KG1 (cell line): ENCODE measurements around the gene XG.
"Not testable (repeated sequence)": the region's sequence is repeated elsewhere in the genome, so short reads cannot be mapped to it uniquely, and the experiment has no call there.

Experiments
- DNase-seq: peaks from one replicate; lab custom pipeline; 2025; lab: John Stamatoyannopoulos, UW

Gene XG

GRCh38 chrX:2781226-2781571 lies 29.4 kb downstream of the XG start:
- DNase-seq, result no peak

- no peak for DNase-seq
Measured at GRCh38 chrX:2781698-2782097, 29.9 kb downstream of the XG start.

DNA sequence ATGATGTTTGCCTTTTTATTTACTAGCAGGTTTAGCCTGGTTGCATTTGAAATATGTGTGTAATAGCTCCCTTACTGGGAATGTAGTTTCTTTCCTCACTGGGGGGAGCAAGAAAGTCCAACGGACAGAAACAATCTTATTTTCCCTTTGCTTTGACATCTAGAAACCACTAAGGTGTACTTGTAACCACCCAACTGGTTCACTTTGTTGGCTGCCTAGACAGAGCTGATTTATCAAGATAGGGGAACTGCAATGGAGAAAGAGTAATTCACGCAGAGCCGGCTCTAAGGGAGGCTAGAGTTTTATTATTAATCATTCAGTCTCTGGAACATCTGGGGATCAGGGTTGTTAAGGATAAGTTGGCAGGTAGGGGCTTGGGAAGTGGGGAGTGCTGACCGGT lies 30.3 kb downstream of the XG start:
- DNase-seq, result no peak

GRCh38 chrX:2782778-2783177 lies 30.9 kb downstream of the XG start:
- DNase-seq, result no peak

DNA sequence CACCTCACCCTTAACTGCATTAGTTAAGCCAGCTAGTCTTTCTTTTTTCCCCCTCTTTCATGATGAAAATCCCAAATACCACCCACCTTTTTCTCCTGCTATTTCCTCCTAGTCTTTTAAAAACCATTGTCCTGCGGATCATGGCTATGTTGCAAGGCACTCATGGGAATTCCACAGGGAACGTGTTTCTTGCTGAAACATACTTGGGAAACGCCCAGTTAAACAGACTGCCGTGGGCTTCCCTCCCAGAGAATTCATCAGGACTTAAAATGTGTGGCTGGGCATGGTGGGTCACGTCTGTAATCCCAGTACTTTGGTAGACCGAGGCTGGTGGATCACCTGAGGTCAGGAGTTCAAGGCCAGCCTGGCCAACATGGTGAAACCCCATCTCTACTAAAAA lies 32.2 kb downstream of the XG start:
- DNase-seq, result no peak

DNA sequence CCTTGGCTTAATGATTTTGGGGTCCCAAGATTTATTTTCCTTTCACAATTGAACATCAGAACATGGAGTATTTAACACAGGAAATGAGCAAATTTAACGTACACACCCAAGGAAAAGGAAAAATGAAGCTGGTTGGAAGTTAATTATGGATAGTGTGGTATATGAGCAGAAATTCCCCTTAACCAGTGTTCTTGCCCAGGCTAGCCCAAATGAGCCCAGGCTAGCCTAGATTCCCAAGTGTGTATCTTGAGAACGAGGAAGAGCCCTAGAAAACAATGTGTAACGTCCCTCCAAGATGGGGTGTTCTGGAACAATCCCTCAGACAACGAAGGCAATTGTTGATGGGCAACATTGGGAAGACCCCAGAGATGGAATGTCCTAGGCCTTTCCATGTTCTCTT lies 33.7 kb downstream of the XG start:
- no peak for DNase-seq

DNA sequence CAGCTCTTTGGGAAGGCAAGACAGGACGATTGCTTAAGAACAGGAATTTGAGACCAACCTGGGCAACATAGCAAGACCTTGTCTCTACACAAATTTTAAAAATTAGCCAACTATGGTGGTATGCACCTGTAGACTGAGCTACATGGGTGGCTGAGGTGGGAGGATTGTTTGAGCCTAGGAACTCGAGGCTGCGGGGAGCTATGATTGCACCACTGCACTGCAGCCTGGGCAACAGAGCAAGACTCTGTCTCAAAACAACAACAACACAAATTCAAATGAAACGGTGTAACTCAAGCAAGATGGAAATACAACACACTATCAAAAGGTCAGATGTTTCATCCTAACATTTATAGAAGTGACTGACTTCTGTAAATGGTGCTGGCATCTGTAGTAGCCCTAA lies 37.1 kb downstream of the XG start:
- DNase-seq, result no peak

DNA sequence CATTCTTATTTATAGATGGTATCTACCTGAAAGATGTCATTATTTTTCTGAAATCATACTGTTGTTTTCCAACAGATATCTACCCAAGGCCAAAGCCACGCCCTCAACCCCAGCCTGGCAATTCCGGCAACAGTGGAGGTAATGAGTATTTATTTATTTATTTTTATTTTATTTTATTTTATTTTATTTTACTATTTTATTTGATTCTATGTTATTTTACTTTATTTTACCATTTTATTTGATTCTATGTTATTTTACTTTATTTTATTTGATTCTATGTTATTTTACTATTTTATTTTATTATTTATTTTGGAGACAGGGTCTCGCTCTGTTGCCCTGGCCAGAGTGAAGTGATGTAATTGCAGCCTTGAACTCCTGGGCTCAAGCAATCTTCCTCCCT lies 37.7 kb downstream of the XG start:
- no peak for DNase-seq

- DNase-seq, result no peak
Measured at GRCh38 chrX:2793752-2794151, 41.9 kb downstream of the XG start.

DNA sequence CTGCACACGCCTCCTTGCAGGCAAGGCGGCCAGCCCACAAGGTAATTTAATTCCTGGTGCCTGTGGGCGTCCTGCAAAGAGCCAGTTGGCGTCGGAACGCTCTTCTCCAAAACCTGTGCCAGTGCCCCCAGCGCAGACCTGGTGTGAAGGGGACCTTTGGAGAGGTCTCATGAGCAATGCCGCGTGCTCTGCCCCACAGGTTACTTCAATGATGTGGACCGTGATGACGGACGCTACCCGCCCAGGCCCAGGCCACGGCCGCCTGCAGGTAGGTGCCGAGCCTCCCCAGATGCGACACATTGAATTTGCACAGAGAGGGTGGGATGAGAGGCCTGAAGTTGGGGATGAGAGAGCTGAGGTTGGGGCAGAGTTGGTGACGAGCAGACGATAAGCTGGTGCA lies 42.5 kb downstream of the XG start:
- no peak for DNase-seq

- DNase-seq, result not testable (repeated sequence)
Measured at GRCh38 chrX:2796808-2797207, 45.0 kb downstream of the XG start.

- no peak for DNase-seq
Measured at GRCh38 chrX:2799369-2799768, 47.5 kb downstream of the XG start.

GRCh38 chrX:2799980-2800379 lies 48.1 kb downstream of the XG start:
- not testable (repeated sequence) for DNase-seq

DNA sequence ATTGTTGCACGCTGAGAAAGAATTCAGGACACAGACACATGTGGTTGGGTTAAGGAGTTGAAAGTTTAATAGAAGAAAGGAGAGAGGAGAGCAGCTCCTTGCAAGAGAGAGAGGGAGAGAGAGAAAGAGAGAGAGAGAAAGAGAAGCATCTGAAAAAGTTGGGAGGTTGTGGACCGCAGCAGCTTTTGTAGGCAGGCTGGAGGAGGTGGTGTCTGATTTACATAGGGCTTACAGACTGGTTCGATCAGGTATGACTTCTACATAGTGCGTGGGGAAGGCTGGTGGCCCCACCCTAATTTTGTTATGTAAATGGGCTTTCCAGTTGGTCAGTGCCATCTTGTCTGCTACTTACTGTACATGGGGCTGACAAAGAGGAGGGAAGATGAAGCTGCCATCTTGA lies 49.4 kb downstream of the XG start:
- no peak for DNase-seq

DNA sequence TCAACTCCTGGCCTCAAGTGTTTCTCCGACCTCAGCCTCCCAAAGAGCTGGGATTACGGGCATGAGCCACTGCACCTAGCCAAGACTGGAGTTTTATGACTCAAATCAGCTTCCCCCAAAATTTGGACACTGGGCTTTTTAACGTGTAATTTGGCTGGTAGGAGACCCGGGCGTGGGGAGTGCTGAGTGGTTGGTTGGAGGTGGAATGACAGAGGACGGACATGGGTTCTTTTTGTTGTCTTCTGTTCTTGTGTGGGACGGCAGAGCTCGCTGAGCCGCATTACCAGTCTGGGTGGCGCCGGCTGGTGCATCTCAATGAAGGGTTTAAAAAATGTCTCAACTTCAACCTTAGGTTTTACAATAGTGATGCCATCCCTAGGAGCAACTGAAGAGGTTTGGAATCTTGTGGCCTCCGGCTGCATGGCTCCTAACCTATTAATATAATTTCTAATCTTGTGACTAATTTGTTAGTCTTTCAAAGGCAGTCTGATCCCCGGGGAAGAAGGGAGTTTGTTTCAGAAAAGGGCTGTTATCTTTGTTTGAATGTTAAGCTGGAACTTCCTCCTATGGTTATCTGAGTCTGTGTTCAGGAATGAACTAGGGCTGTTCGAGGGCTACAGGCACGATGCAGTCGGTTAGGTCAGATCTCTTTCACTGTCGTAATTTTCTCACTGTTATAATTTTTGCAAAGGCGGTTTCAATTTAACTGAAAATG lies 50.7 kb downstream of the XG start:
- DNase-seq, result not testable (repeated sequence)

DNA sequence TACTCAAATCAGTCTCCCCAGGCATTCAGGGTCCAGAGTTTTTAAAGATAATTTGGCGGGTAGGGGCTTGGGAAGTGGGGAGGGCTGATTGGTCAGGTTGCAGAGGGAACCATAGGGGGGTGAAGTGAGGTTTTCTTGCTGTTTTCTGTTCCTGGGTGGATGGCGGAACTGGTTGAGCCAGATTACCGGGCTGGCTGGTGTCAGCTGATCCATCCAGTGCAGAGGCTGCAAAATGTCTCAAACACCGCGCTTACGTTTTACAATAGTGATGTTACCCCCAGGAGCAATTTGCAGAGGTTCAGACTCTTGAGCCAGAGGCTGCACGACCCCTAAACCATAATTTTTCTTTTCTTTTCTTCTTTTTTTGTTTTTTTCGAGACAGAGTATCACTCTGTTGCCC lies 51.6 kb downstream of the XG start:
- DNase-seq, result not testable (repeated sequence)

DNA sequence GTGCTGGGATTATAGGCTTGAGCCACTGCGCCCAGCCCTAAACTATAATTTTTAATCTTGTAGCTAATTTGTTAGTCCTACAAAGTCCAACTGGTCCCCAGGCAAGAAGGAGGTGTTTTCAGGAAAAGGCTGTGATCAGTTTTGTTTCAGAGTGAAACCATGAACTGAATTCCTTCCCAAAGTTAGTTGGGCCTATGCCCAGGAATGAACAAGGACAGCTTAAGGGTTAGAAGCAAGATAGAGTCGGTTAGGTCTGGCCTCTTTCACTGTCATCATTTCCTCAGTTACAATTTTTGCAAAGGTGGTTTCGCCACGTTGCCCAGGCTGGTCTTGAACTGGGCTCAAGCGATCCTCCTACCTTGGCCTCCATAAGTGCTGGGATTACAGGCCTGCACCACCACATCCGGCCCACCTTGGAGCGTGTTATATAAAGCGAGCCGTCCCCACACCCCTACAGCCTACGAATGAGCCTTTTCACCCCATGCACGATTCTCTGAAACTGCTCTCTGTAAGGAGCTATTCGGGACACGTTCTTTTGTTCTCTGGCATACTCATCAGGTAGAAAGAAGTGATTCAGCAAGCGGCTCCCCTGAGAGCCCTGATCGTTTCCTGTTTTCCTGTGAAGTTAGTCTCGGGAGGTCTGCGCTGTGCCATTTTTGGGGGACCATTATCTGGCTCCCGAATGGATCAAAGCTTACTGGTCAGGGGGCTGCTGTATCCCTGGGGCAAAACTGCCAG lies 52.4 kb downstream of the XG start:
- DNase-seq, result not testable (repeated sequence)

GRCh38 chrX:2804858-2805257 lies 53.0 kb downstream of the XG start:
- DNase-seq, result not testable (repeated sequence)

- no peak for DNase-seq
Measured at GRCh38 chrX:2811271-2811670, 59.4 kb downstream of the XG start.

DNA sequence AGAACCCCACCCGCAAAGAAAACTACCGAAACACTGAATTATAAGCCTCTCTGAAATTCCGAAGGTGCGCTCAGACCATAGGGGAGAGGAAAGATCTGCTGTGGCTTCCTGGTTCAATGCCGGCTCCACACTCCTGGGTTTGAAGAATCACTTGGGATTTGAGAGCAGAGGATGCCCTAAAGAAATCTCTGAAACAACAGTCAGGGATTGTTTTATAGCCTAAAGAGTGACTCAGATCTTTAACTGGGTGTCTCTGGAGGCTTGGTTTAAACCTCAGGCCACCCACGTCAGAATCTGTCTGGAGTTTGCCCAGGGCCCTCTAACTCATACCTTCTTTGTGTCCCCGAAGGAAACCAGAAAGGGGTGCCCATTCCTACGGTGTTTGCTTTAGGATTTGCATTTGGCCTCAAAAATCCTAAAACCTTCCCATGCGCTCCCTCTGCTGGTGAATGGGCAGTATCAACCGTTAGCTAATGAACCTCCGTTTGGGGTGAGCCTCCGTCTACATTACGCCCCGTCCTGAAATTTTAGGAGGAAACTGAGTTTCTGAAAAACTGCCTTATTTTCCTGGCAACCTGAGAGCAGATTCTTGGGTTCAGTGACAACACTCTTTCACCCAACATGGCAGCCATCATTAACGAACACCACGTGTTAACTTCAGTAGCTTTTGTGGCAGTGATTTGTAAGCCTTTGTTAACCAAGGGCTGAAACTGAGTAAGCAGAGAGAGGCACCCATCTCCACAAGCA lies 60.5 kb downstream of the XG start:
- DNase-seq, result peak; percentile 1

- no peak for DNase-seq
Measured at GRCh38 chrX:2817036-2817435, 65.2 kb downstream of the XG start.

DNA sequence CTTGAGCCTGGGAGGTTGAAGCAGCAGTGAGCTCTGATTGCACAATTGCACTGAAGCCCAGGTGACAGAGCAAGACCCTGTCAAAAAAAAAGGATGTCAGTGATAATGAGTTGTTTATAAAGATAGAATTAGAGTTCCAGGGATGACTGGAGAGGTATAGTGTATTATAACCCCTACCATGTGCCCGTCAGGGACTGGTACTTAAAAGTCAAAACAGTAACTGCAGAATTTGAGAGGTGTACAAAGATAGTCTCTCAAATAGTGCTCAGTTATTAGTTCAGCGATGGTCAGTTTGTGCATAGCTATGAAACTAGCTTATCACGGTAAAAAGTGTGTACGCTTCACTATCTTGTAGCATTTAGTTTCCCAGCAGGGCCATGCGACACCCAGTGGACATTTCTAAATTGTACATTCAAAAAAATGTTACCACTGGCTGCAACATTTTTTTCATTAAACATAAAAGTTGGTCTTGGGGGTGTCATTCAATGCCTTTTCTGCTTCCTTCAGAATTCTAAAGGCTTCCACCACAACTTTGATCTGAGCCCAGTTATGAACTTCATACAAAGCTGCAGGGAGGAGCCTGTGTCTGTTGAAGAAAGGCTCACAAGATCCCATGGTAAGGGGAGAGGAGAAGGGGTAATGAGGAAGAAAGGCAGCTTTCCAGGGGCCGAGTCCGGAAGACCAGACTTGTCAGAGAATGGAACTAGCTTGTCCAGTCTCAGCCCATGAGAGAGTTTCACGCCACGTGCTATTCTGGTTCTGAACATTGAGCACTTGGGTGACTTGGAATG lies 67.7 kb downstream of the XG start:
- no peak for DNase-seq
